ENCODE data around the gene DOCK1.

The DOCK1 gene

DNA sequence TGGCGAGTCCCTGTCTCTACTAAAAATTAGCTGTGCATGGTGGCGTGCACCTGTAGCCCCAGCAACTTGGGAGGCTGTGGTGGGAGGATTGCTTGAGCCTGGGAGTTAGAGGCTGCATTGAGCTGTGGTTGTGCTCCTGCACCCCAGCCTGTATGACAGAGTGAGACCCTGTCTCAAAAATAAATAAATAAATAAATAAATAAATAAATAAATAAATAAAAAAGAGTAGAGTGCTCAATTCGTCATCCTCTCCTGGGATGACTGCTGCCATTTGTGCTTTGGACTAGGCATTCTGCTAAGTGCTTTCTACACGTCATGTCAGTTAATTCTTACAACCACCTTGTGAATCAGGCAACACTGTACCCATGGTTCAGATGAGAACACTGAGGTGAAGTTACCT lies 130.6 kb downstream of the DOCK1 start:
- H3K4me1 ChIP-seq (ENCODE audit: low read depth, poor library complexity, severe bottlenecking) = no peaks in the 10 kb centered on the region
- no peaks in the 10 kb centered on the region for H3K27me3 ChIP-seq (ENCODE audit: insufficient read depth, low read depth)
- H3K27ac ChIP-seq = no peak overlapping the region
- H4K20me1 ChIP-seq (ENCODE audit: insufficient read depth) = no peaks in the 10 kb centered on the region
- H3K36me3 ChIP-seq (ENCODE audit: insufficient read depth) = no peaks in the 10 kb centered on the region
- no peak overlapping the region for H3K9ac ChIP-seq
- H3K4me3 ChIP-seq (IDR thresholded peaks at IDR 0.05; ENCODE audit: insufficient read depth, low read depth, low read length) = no peak overlapping the region
- no peaks in the 10 kb centered on the region for H3K79me2 ChIP-seq (ENCODE audit: insufficient read depth, low read depth)
- TF ChIP-seq, protein P1, sequence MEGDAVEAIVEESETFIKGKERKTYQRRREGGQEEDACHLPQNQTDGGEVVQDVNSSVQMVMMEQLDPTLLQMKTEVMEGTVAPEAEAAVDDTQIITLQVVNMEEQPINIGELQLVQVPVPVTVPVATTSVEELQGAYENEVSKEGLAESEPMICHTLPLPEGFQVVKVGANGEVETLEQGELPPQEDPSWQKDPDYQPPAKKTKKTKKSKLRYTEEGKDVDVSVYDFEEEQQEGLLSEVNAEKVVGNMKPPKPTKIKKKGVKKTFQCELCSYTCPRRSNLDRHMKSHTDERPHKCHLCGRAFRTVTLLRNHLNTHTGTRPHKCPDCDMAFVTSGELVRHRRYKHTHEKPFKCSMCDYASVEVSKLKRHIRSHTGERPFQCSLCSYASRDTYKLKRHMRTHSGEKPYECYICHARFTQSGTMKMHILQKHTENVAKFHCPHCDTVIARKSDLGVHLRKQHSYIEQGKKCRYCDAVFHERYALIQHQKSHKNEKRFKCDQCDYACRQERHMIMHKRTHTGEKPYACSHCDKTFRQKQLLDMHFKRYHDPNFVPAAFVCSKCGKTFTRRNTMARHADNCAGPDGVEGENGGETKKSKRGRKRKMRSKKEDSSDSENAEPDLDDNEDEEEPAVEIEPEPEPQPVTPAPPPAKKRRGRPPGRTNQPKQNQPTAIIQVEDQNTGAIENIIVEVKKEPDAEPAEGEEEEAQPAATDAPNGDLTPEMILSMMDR (conservative IDR thresholded peaks at IDR 0.05; ENCODE audit: low read depth, low read length) = no peak
- H3K4me2 ChIP-seq = no peak overlapping the region
- H2AFZ ChIP-seq (ENCODE audit: low read depth) = no peak overlapping the region

DNA sequence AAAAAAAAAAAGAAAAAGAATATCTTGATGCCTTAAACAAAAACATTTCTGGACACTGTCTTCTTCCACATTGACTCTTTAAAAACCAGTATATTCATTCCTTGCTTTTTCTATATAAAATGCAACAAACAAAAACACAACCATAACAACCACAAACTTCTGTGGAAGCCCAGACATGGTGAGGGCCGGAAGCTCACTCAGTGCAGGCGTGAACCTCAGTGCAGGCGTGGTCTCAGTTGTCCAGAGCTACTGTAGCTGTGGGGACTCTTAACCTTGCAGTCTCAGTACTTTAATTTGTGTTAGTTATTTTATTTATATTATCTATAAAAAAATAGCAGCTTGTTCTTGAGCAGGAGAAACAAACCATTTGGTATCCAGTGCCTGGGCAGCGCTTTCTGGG lies 131.8 kb downstream of the DOCK1 start:
- no peaks in the 10 kb centered on the region for H3K79me2 ChIP-seq (ENCODE audit: insufficient read depth, low read depth)
- no peaks in the 10 kb centered on the region for H3K36me3 ChIP-seq (ENCODE audit: insufficient read depth)
- no peak overlapping the region for H3K4me2 ChIP-seq
- TF ChIP-seq, protein P1 (conservative IDR thresholded peaks at IDR 0.05; ENCODE audit: low read depth, low read length) = no peak
- no peak overlapping the region for H3K4me3 ChIP-seq (IDR thresholded peaks at IDR 0.05; ENCODE audit: insufficient read depth, low read depth, low read length)
- no peaks in the 10 kb centered on the region for H3K4me1 ChIP-seq (ENCODE audit: low read depth, poor library complexity, severe bottlenecking)
- no peak overlapping the region for H3K9ac ChIP-seq
- no peaks in the 10 kb centered on the region for H4K20me1 ChIP-seq (ENCODE audit: insufficient read depth)
- no peak overlapping the region for H2AFZ ChIP-seq (ENCODE audit: low read depth)
- H3K27ac ChIP-seq = no peak overlapping the region
- no peaks in the 10 kb centered on the region for H3K27me3 ChIP-seq (ENCODE audit: insufficient read depth, low read depth)

DNA sequence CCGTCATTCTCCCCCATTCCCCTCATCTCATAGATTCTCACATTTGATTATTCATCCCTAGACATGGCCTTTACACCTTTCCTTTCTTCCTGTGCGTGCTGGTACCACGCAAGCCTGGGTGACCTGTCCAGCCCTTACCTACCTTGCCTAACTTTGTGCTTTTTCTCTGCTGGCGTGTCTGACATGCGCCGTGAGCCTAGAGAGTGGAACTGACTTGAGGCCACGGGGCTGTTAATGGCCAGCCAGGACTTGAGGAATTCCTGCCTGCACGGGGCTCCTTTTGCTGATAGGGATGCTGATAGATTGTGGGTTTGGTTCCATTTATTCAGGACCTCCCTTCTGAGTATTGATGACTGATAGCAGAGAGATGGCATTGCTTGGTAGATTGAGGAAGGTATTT lies 134.2 kb downstream of the DOCK1 start:
- H4K20me1 ChIP-seq (ENCODE audit: insufficient read depth) = no peaks in the 10 kb centered on the region
- no peak overlapping the region for H2AFZ ChIP-seq (ENCODE audit: low read depth)
- H3K27ac ChIP-seq = no peak overlapping the region
- no peaks in the 10 kb centered on the region for H3K36me3 ChIP-seq (ENCODE audit: insufficient read depth)
- no peak overlapping the region for H3K4me2 ChIP-seq
- no peak overlapping the region for H3K4me3 ChIP-seq (IDR thresholded peaks at IDR 0.05; ENCODE audit: insufficient read depth, low read depth, low read length)
- no peaks in the 10 kb centered on the region for H3K27me3 ChIP-seq (ENCODE audit: insufficient read depth, low read depth)
- H3K9ac ChIP-seq = no peak overlapping the region
- no peaks in the 10 kb centered on the region for H3K79me2 ChIP-seq (ENCODE audit: insufficient read depth, low read depth)
- H3K4me1 ChIP-seq (ENCODE audit: low read depth, poor library complexity, severe bottlenecking) = no peaks in the 10 kb centered on the region
- TF ChIP-seq, protein P1 (conservative IDR thresholded peaks at IDR 0.05; ENCODE audit: low read depth, low read length) = no peak

DNA sequence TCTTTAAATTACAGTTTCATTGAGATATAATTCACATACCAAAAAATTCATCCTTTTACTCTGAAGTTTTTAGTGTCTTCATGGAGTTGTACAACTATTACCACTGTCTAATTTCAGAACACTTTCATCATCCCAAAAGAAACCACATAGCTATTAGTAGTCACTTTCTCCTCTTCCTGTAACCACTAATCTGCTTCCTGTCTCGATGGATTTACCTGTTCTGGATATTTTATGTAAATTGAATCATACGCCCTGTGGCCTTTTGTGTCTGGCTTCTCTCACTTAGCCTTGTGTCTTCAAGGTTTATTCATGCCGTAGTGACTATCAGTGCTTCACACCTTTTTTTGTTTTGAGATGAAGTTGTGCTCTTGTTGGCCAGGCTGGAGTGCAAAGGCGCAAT lies 135.5 kb downstream of the DOCK1 start:
- Histone ChIP-seq H3K79me2 (ENCODE audit: insufficient read depth, low read depth) (no peaks in the 10 kb centered on the region), H3K27ac (no peak overlapping the region), H3K27me3 (ENCODE audit: insufficient read depth, low read depth) (no peaks in the 10 kb centered on the region), H3K4me2 (no peak overlapping the region), H4K20me1 (ENCODE audit: insufficient read depth) (no peaks in the 10 kb centered on the region), H3K4me3 (IDR thresholded peaks at IDR 0.05; ENCODE audit: insufficient read depth, low read depth, low read length) (no peak overlapping the region), H3K4me1 (ENCODE audit: low read depth, poor library complexity, severe bottlenecking) (no peaks in the 10 kb centered on the region), H3K9ac (no peak overlapping the region), H2AFZ (ENCODE audit: low read depth) (no peak overlapping the region), H3K36me3 (ENCODE audit: insufficient read depth) (no peaks in the 10 kb centered on the region)
- TF ChIP-seq, protein P1 (conservative IDR thresholded peaks at IDR 0.05; ENCODE audit: low read depth, low read length) = no peak

DNA sequence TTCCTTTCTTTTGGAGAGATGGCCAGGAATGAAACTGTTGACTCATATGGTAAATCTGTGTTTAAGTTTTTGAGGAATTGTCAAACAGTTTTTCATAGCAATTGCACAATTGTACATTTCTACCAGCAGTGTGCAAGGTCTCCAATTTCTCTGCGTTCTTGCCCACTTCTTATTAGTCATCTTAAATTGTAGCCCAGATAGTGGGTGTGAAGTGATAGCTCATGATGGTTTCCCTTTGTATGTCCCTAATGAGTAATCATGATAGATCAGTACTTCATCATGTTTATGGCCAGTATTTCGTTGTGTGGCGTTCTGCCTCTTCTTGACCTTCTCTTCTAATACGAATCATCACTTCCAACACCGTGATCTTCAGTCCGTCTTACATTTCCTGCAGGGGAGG lies 136.3 kb downstream of the DOCK1 start:
- Histone ChIP-seq H4K20me1 (ENCODE audit: insufficient read depth) (no peaks in the 10 kb centered on the region), H3K27me3 (ENCODE audit: insufficient read depth, low read depth) (no peaks in the 10 kb centered on the region), H3K27ac (no peak overlapping the region), H3K4me2 (no peak overlapping the region), H2AFZ (ENCODE audit: low read depth) (no peak overlapping the region), H3K36me3 (ENCODE audit: insufficient read depth) (no peaks in the 10 kb centered on the region), H3K9ac (no peak overlapping the region), H3K79me2 (ENCODE audit: insufficient read depth, low read depth) (no peaks in the 10 kb centered on the region), H3K4me1 (ENCODE audit: low read depth, poor library complexity, severe bottlenecking) (no peaks in the 10 kb centered on the region), H3K4me3 (IDR thresholded peaks at IDR 0.05; ENCODE audit: insufficient read depth, low read depth, low read length) (no peak overlapping the region)
- TF ChIP-seq, protein P1 (conservative IDR thresholded peaks at IDR 0.05; ENCODE audit: low read depth, low read length) = no peak

Measured in KMS-11 (cell line).